ENCODE measurements around the gene NFS1. TPM values are rescaled to one million over a fixed set of nuclear protein-coding genes. Genes with fewer than 3 reads are reported as not detected.
"Not testable (repeated sequence)": the region's sequence is repeated elsewhere in the genome, so short reads cannot be mapped to it uniquely, and the experiment has no call there.

Gene NFS1
- total RNA-seq, 1 experiment from 2014 or later = 69.8 TPM

DNA sequence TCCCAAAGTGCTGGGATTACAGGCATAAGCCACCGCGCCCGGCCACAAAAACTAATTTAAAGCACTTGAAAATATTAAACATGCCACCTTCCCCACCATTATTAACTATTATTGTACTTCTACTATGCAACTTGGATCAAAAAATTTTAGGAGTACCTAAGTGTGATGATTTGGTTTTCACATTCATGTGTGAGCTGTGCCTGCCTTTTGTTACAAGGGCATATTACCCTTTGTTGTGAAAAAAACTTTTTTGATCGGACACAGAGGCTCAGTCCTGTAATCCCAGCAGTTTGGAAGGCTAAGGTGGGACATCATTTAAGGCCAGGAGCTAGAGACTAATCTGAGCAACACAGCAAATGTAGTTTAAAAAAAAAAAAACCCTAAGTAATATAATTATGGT is 17.2 kb upstream of the NFS1 start:
- Mint-ChIP-seq H3K4me1 (ENCODE audit: low read depth, unreplicated experiment) (no peaks in the 10 kb centered on the region), H3K9me3 (ENCODE audit: unreplicated experiment) (no peaks in the 10 kb centered on the region), H3K27ac (ENCODE audit: unreplicated experiment) (no peak overlapping the region), H3K4me3 (ENCODE audit: unreplicated experiment) (no peak overlapping the region), H3K27me3 (ENCODE audit: insufficient read depth, unreplicated experiment) (no peaks in the 10 kb centered on the region), H3K36me3 (ENCODE audit: insufficient read depth, unreplicated experiment) (peaks cover 100% of the 10 kb centered on the region)
- TF ChIP-seq, protein P1, sequence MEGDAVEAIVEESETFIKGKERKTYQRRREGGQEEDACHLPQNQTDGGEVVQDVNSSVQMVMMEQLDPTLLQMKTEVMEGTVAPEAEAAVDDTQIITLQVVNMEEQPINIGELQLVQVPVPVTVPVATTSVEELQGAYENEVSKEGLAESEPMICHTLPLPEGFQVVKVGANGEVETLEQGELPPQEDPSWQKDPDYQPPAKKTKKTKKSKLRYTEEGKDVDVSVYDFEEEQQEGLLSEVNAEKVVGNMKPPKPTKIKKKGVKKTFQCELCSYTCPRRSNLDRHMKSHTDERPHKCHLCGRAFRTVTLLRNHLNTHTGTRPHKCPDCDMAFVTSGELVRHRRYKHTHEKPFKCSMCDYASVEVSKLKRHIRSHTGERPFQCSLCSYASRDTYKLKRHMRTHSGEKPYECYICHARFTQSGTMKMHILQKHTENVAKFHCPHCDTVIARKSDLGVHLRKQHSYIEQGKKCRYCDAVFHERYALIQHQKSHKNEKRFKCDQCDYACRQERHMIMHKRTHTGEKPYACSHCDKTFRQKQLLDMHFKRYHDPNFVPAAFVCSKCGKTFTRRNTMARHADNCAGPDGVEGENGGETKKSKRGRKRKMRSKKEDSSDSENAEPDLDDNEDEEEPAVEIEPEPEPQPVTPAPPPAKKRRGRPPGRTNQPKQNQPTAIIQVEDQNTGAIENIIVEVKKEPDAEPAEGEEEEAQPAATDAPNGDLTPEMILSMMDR (IDR thresholded peaks at IDR 0.05; ENCODE audit: insufficient read depth in 1 of 2, low read depth in 1 of 2, low read length in 1 of 2, severe bottlenecking in 1 of 2, unreplicated experiment in 1 of 2) = no peak
- CTCF ChIA-PET = no interaction called here
- Histone ChIP-seq H3K9me3 (no peaks in the 10 kb centered on the region), H3K27me3 (replicated peaks; ENCODE audit: control insufficient read depth, insufficient read depth, low read length) (no peaks in the 10 kb centered on the region), H3K4me3 (ENCODE audit: low read depth, low read length) (no peak overlapping the region), H3K4me1 (no peaks in the 10 kb centered on the region), H3K36me3 (ENCODE audit: control insufficient read depth, insufficient read depth, low read length) (peaks cover 33% of the 10 kb centered on the region)
- BruUV-seq (replicated peaks) = no TSS peak
- intact Hi-C loops (cut with micrococcal nuclease; ENCODE audit: unreplicated experiment) = loop anchor here (5.0 kb wide), 1 partner anchor 166 kb away; no protein-coding TSS in a partner anchor
- POLR2A ChIA-PET = interaction anchor here (1.0 to 2.8 kb wide), 3 partner anchors 14 to 26 kb away, joined by 3 to 11 read pairs (median 5); partner anchors contain the start of gene RBM39
- DNase-seq = no peak

DNA sequence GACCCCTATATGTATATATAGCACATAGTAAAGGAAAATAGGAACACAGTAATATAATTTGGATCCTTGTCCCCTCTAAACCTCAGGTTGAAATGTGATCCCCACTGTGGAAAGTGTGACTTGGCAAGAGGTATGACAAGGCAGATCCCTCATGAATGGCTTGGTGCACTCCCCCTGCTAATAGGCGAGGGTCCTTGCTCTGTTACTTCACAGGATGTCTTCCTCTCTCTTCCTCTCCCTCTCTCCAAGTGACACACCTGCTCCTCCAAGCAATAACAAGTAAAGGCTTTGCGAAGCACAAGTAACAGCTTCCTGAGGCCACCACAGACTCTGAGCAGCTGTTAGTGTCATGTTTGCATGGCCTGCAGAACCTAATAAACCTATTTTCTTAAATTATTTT is 16.5 kb upstream of the NFS1 start:
- no peak overlapping the region for H3K4me3 Mint-ChIP-seq (ENCODE audit: unreplicated experiment)
- POLR2A ChIA-PET = interaction anchor here (1.0 to 2.8 kb wide), 2 partner anchors 15 to 27 kb away, joined by 5 to 11 read pairs; partner anchors contain the start of gene RBM39
- intact Hi-C loops (cut with micrococcal nuclease; ENCODE audit: unreplicated experiment) = loop anchor here (5.0 kb wide), 1 partner anchor 167 kb away; no protein-coding TSS in a partner anchor
- H3K27ac Mint-ChIP-seq (ENCODE audit: unreplicated experiment) = peak overlapping the region; percentile 78
- no peak overlapping the region for H3K4me3 ChIP-seq (ENCODE audit: low read depth, low read length)
- H3K9me3 Mint-ChIP-seq (ENCODE audit: unreplicated experiment) = no peaks in the 10 kb centered on the region
- TF ChIP-seq, protein P1 (IDR thresholded peaks at IDR 0.05; ENCODE audit: insufficient read depth in 1 of 2, low read depth in 1 of 2, low read length in 1 of 2, severe bottlenecking in 1 of 2, unreplicated experiment in 1 of 2) = no peak
- H3K36me3 Mint-ChIP-seq (ENCODE audit: insufficient read depth, unreplicated experiment) = peaks cover 100% of the 10 kb centered on the region
- no TSS peak for BruUV-seq (replicated peaks)
- H3K9me3 ChIP-seq = no peaks in the 10 kb centered on the region
- peaks cover 30% of the 10 kb centered on the region for H3K36me3 ChIP-seq (ENCODE audit: control insufficient read depth, insufficient read depth, low read length)
- CTCF ChIA-PET = no interaction called here
- H3K27me3 ChIP-seq (replicated peaks; ENCODE audit: control insufficient read depth, insufficient read depth, low read length) = no peaks in the 10 kb centered on the region
- no peak for DNase-seq
- H3K4me1 ChIP-seq = no peaks in the 10 kb centered on the region
- H3K27me3 Mint-ChIP-seq (ENCODE audit: insufficient read depth, unreplicated experiment) = no peaks in the 10 kb centered on the region
- peaks cover 6% of the 10 kb centered on the region for H3K4me1 Mint-ChIP-seq (ENCODE audit: low read depth, unreplicated experiment)

DNA sequence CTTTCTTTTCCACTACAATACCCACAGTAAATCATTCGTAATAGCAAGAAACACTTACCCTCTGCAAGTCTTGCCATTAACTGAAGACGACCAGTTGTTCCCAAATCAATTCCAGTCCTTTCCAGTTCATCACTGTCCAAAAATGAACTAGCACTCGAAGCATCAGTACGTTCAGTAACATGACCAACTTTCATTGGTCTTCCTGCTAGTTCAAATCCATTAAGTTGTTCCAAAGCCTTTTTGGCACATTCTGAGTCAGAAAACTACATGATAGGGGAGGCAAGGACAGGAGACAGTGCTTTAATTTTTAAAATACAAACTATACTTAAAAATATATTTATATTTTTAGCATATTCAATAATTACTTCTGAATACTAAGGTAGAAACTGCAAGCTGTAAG is 15.0 kb upstream of the NFS1 start:
- ChIA-PET POLR2A (interaction anchor here (1.1 to 2.8 kb wide), 2 partner anchors 17 to 28 kb away, joined by 3 to 11 read pairs; partner anchors contain the start of gene RBM39), CTCF (no interaction called here)
- intact Hi-C loops (cut with micrococcal nuclease; ENCODE audit: unreplicated experiment) = no loop called here
- Mint-ChIP-seq H3K4me1 (ENCODE audit: low read depth, unreplicated experiment) (peaks cover 8% of the 10 kb centered on the region), H3K27ac (ENCODE audit: unreplicated experiment) (no peak overlapping the region), H3K4me3 (ENCODE audit: unreplicated experiment) (no peak overlapping the region), H3K9me3 (ENCODE audit: unreplicated experiment) (no peaks in the 10 kb centered on the region), H3K36me3 (ENCODE audit: insufficient read depth, unreplicated experiment) (peaks cover 100% of the 10 kb centered on the region), H3K27me3 (ENCODE audit: insufficient read depth, unreplicated experiment) (no peaks in the 10 kb centered on the region)
- TF ChIP-seq, protein P1 (IDR thresholded peaks at IDR 0.05; ENCODE audit: insufficient read depth in 1 of 2, low read depth in 1 of 2, low read length in 1 of 2, severe bottlenecking in 1 of 2, unreplicated experiment in 1 of 2) = no peak
- Histone ChIP-seq H3K4me3 (ENCODE audit: low read depth, low read length) (no peak overlapping the region), H3K4me1 (no peaks in the 10 kb centered on the region), H3K9me3 (no peaks in the 10 kb centered on the region), H3K36me3 (ENCODE audit: control insufficient read depth, insufficient read depth, low read length) (peaks cover 20% of the 10 kb centered on the region), H3K27me3 (replicated peaks; ENCODE audit: control insufficient read depth, insufficient read depth, low read length) (no peaks in the 10 kb centered on the region)
- BruUV-seq (replicated peaks) = no TSS peak
- no peak for DNase-seq

DNA sequence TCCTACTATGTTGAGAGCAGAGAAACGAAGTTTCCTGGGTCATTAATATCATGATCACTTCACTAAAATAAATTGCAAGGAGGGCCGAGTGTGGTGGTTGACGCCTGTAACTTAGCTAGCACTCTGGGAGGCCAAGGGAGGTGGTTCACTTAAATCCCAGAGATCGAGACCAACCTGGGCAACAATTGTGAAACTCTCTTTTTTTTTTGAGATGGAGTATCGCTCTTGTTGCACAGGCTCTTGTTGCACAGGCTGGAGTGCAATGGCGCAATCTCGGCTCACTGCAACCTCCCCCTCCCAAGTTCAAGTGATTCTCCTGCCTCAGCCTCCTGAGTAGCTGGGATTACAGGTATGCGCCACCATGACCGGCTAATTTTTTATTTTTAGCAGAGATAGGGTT is 14.0 kb upstream of the NFS1 start:
- H3K4me3 ChIP-seq (ENCODE audit: low read depth, low read length); H3K4me1 ChIP-seq; H3K4me3 Mint-ChIP-seq (ENCODE audit: unreplicated experiment); BruUV-seq (replicated peaks); H3K9me3 Mint-ChIP-seq (ENCODE audit: unreplicated experiment); H3K27ac Mint-ChIP-seq (ENCODE audit: unreplicated experiment); H3K27me3 Mint-ChIP-seq (ENCODE audit: insufficient read depth, unreplicated experiment); DNase-seq; H3K9me3 ChIP-seq; H3K27me3 ChIP-seq (replicated peaks; ENCODE audit: control insufficient read depth, insufficient read depth, low read length); H3K4me1 Mint-ChIP-seq (ENCODE audit: low read depth, unreplicated experiment); intact Hi-C loops (cut with micrococcal nuclease; ENCODE audit: unreplicated experiment): not testable (repeated sequence)
- H3K36me3 Mint-ChIP-seq (ENCODE audit: insufficient read depth, unreplicated experiment) = peaks cover 100% of the 10 kb centered on the region
- ChIA-PET POLR2A (interaction anchor here (0.8 kb wide), 1 partner anchor 29 kb away, joined by 6 read pairs; the partner anchor contains the start of gene RBM39), CTCF (interaction anchor here (0.7 kb wide), 1 partner anchor 240 kb away, joined by 3 read pairs; no protein-coding TSS in a partner anchor)
- peaks cover 12% of the 10 kb centered on the region for H3K36me3 ChIP-seq (ENCODE audit: control insufficient read depth, insufficient read depth, low read length)
